Osteoblast (primary cell): Measurements from ENCODE around the gene LAMP5. TPM values are rescaled to one million over a fixed set of nuclear protein-coding genes. Genes with fewer than 3 reads are reported as not detected.

ENCODE experiments used
- DNase-seq: peaks from one replicate; pipeline ENCODE4 v3.0.0; 2011; ENCODE audit warnings: low spot score, mixed read lengths; ENCODE audit not compliant: insufficient read length; ENCODE audit errors: missing footprints
- H2AFZ ChIP-seq: 2 replicates; pipeline ENCODE4 v1.6.0; 2011; ENCODE audit warnings: mild to moderate bottlenecking, low read length
- H3K27ac ChIP-seq: 2 replicates; pipeline ENCODE4 v1.5.1; 2011; ENCODE audit warnings: mild to moderate bottlenecking, low read depth, low read length, moderate library complexity
- H3K27me3 ChIP-seq: 2 replicates; pipeline ENCODE4 v1.6.0; 2012; ENCODE audit warnings: mild to moderate bottlenecking, control low read depth, inconsistent platforms, low read length, moderate library complexity; ENCODE audit not compliant: insufficient read depth
- H3K36me3 ChIP-seq: 2 replicates; pipeline ENCODE4 v1.5.1; 2011; ENCODE audit warnings: mild to moderate bottlenecking, low read length, control low read depth, moderate library complexity; ENCODE audit not compliant: insufficient read depth
- H3K4me1 ChIP-seq: 2 replicates; pipeline ENCODE4 v1.5.1; 2011; ENCODE audit warnings: mild to moderate bottlenecking, low read length, control low read depth, moderate library complexity; ENCODE audit not compliant: insufficient read depth
- H3K4me2 ChIP-seq: 2 replicates; pipeline ENCODE4 v1.6.0; 2011; ENCODE audit warnings: mild to moderate bottlenecking, low read length; ENCODE audit not compliant: insufficient read depth
- H3K4me3 ChIP-seq: fragments of 200-600 bp; sonication (generic); 3 replicates; pipeline ENCODE4 v1.5.1; 2012; ENCODE audit warnings: mild to moderate bottlenecking, low read length, inconsistent platforms; ENCODE audit not compliant: insufficient read depth
- H3K79me2 ChIP-seq: 2 replicates; pipeline ENCODE4 v1.6.0; 2012; ENCODE audit warnings: mild to moderate bottlenecking, low read length, control low read depth, inconsistent platforms; ENCODE audit not compliant: insufficient read depth
- H3K9me3 ChIP-seq: 2 replicates; pipeline ENCODE4 v1.5.1; 2011; ENCODE audit warnings: low read depth, low read length, control low read depth
- H4K20me1 ChIP-seq: 2 replicates; pipeline ENCODE4 v1.6.0; 2012; ENCODE audit warnings: mild to moderate bottlenecking, low read length, control low read depth; ENCODE audit not compliant: insufficient read depth
- CTCF ChIP-seq: IDR thresholded peaks from 2 replicates; pipeline ENCODE4 v1.5.1; 2011; ENCODE audit warnings: mild to moderate bottlenecking, low read depth, low read length, moderate library complexity; ENCODE audit errors: extremely low read depth
- total RNA-seq: library from RNA; depleted of rRNA; stranded (reverse); fragments of >200 nt; gene quantifications from 2 replicates; pipeline ENCODE4 v1.2.3, GENCODE V29; 2012

The LAMP5 gene
- total RNA-seq, 1 donor, result under 0.01 TPM

DNA sequence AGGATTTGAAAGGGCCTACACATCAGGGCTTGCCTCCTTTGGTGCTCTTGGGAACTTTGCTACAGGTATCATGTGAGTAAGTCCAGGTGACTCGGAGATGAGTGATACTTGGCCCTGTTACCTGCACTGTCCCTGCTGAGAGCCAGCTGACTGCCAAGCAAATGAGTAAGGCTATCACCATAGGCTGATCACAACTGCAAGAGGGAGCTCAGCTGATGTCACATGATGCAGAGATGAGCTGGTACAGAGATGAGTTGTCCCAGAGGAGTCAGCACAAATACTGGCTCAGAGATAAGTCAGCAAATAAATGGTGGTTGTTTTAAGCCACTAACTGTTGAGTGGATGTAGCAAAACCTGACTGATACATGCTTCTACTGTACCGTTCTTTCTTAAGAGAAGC lies 41.4 kb downstream of the LAMP5 start:
- no peak for TF ChIP-seq CTCF
- Histone ChIP-seq H3K9me3 (no peaks in the 10 kb centered on the region), H3K27me3 (no peaks in the 10 kb centered on the region), H3K27ac (no peak overlapping the region), H3K4me1 (no peaks in the 10 kb centered on the region), H3K4me2 (no peak overlapping the region), H3K79me2 (no peaks in the 10 kb centered on the region), H2AFZ (no peak overlapping the region), H3K4me3 (no peak overlapping the region), H4K20me1 (no peaks in the 10 kb centered on the region), H3K36me3 (no peaks in the 10 kb centered on the region)
- DNase-seq, result no peak

DNA sequence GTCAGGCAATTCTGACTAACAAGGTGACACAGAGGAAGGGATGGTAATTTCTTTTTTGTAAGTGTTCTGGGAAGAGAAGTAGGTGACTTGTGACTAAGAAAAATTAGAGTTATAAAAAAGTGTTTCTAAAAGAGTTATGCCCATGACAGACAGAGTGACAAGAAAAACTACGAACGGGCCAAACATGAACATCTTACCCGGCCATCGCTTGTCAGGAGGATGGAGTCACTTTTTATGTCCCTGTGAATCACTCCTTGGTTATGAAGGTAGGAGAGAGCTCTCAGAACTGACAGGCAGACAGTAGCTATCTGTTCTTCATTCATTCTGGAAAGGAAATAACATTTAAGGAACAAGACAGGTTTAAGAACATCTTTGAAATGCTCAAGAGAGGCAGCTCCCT lies 43.0 kb downstream of the LAMP5 start:
- no peak overlapping the region for H3K27ac ChIP-seq
- no peaks in the 10 kb centered on the region for H3K79me2 ChIP-seq
- TF ChIP-seq CTCF, result no peak
- no peaks in the 10 kb centered on the region for H3K9me3 ChIP-seq
- no peaks in the 10 kb centered on the region for H3K36me3 ChIP-seq
- no peak overlapping the region for H2AFZ ChIP-seq
- H3K4me2 ChIP-seq, result no peak overlapping the region
- H4K20me1 ChIP-seq, result no peaks in the 10 kb centered on the region
- no peaks in the 10 kb centered on the region for H3K27me3 ChIP-seq
- H3K4me3 ChIP-seq, result no peak overlapping the region
- H3K4me1 ChIP-seq, result no peaks in the 10 kb centered on the region
- DNase-seq, result no peak

GRCh38 chr20:9565910-9566550 lies 51.6 kb downstream of the LAMP5 start:
- H3K4me1 ChIP-seq, result no peaks in the 10 kb centered on the region
- H3K4me3 ChIP-seq, result no peak overlapping the region
- no peak overlapping the region for H2AFZ ChIP-seq
- no peak for DNase-seq
- H3K36me3 ChIP-seq, result no peaks in the 10 kb centered on the region
- no peak for TF ChIP-seq CTCF
- H3K27me3 ChIP-seq, result peaks cover 5% of the 10 kb centered on the region
- H3K4me2 ChIP-seq, result no peak overlapping the region
- H3K9me3 ChIP-seq, result no peaks in the 10 kb centered on the region
- no peaks in the 10 kb centered on the region for H4K20me1 ChIP-seq
- no peaks in the 10 kb centered on the region for H3K79me2 ChIP-seq
- H3K27ac ChIP-seq, result no peak overlapping the region

DNA sequence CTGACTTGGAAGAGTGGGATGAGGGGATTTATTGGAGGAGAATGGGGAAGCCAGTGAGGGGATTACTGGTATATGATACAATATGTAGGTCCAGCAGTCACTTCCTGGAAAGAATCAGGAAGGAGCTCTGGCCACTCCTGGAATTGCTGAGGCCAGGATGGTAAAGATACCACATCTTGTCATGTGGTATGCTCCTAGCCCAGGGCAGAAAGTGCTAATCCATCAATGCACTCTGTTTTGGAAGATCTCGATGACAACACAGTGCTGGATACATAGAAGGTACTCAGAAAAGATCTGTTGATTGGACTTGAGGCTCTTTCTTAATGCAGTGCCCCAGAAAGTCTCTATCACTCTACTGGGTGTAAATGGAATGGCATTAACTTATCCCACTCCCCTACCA lies 52.6 kb downstream of the LAMP5 start:
- H3K4me2 ChIP-seq, result no peak overlapping the region
- H2AFZ ChIP-seq, result no peak overlapping the region
- H3K9me3 ChIP-seq, result no peaks in the 10 kb centered on the region
- no peak overlapping the region for H3K4me3 ChIP-seq
- H3K79me2 ChIP-seq, result no peaks in the 10 kb centered on the region
- H3K36me3 ChIP-seq, result no peaks in the 10 kb centered on the region
- peaks cover 5% of the 10 kb centered on the region for H3K27me3 ChIP-seq
- no peaks in the 10 kb centered on the region for H3K4me1 ChIP-seq
- no peak overlapping the region for H3K27ac ChIP-seq
- H4K20me1 ChIP-seq, result no peaks in the 10 kb centered on the region
- peak; percentile 9 for DNase-seq
- no peak for TF ChIP-seq CTCF
